CD8-positive, alpha-beta memory T cell (primary cell): Measurements from ENCODE around the gene ANKRD13B. TPM values are rescaled to one million over a fixed set of nuclear protein-coding genes. Genes with fewer than 3 reads are reported as not detected.
A peak's percentile ranks its signal among the peaks of the same experiment; 100 is the strongest.

ENCODE experiments used
- CTCF ChIA-PET: fragments of 350-600 bp; sonication (Branson Sonifier 250); formaldehyde crosslinking; loops from one replicate; lab custom pipeline; 2021; ENCODE audit warnings: antibody characterized with exemption; lab: Charles Lee
- POLR2A ChIA-PET: fragments of 350-600 bp; sonication (Branson Sonifier 250); formaldehyde crosslinking; loops from one replicate; lab custom pipeline; 2021; ENCODE audit warnings: antibody characterized with exemption; lab: Charles Lee
- DNase-seq, 5 donors: peaks; one replicate each; pipeline versions ENCODE4 v3.0.0 to v3.0.0-alpha.2; 2020 to 2022; ENCODE audit warnings: mixed read lengths in 1 of 5
- H3K27ac ChIP-seq: one replicate; pipeline ENCODE4 v1.7.0; 2013; ENCODE audit warnings: low read depth, mild to moderate bottlenecking, low read length, moderate library complexity
- H3K27me3 ChIP-seq: 2 replicates; pipeline ENCODE4 v1.7.0; 2013; ENCODE audit warnings: low read length, mild to moderate bottlenecking; ENCODE audit not compliant: insufficient read depth, poor library complexity, severe bottlenecking
- H3K36me3 ChIP-seq: 2 replicates; pipeline ENCODE4 v1.7.0; 2013; ENCODE audit warnings: mild to moderate bottlenecking, low read length, moderate library complexity; ENCODE audit not compliant: insufficient read depth
- H3K4me1 ChIP-seq: 2 replicates; pipeline ENCODE4 v1.7.0; 2013; ENCODE audit warnings: mild to moderate bottlenecking, low read length, moderate library complexity; ENCODE audit not compliant: insufficient read depth
- H3K4me3 ChIP-seq: 2 replicates; pipeline ENCODE4 v1.7.0; 2013; ENCODE audit warnings: mild to moderate bottlenecking, low read length
- H3K9me3 ChIP-seq: 2 replicates; pipeline ENCODE4 v1.7.0; 2013; ENCODE audit warnings: mild to moderate bottlenecking, low read length
- H3K27ac Mint-ChIP-seq, 8 donors: one replicate each; pipeline ENCODE4 v1.8.0; 2020 to 2021; ENCODE audit warnings: mixed read lengths in 8 of 8, mild to moderate bottlenecking in 6 of 8, inconsistent platforms in 3 of 8, moderate library complexity in 3 of 8
- H3K27me3 Mint-ChIP-seq, 2 donors: one replicate each; pipeline ENCODE4 v1.8.0; 2020 to 2021; ENCODE audit warnings: mixed read lengths in 2 of 2, mild to moderate bottlenecking in 1 of 2, moderate library complexity in 1 of 2
- H3K36me3 Mint-ChIP-seq, 3 donors: one replicate each; pipeline ENCODE4 v1.8.0; 2020 to 2021; ENCODE audit warnings: mixed read lengths in 3 of 3, inconsistent platforms in 1 of 3, mild to moderate bottlenecking in 1 of 3
- H3K4me1 Mint-ChIP-seq, 3 donors: one replicate each; pipeline ENCODE4 v1.8.0; 2020 to 2021; ENCODE audit warnings: mixed read lengths in 3 of 3, inconsistent platforms in 1 of 3, mild to moderate bottlenecking in 1 of 3
- H3K4me3 Mint-ChIP-seq, 7 donors: one replicate each; pipeline ENCODE4 v1.8.0; 2020 to 2021; ENCODE audit warnings: mixed read lengths in 7 of 7, mild to moderate bottlenecking in 6 of 7, moderate library complexity in 4 of 7, inconsistent platforms in 2 of 7
- H3K9me3 Mint-ChIP-seq, 5 donors: one replicate each; pipeline ENCODE4 v1.8.0; 2020 to 2022; ENCODE audit warnings: mixed read lengths in 5 of 5, mild to moderate bottlenecking in 3 of 5, moderate library complexity in 2 of 5, inconsistent platforms in 1 of 5
- polyA plus RNA-seq: library from polyadenylated mRNA; unstranded; fragments of 300-500 nt; fragmentation: Illumina TruSeq; gene quantifications from one replicate; pipeline ENCODE4 v1.2.3, GENCODE V29; 2021
- total RNA-seq, 2 experiments: library from RNA; stranded (reverse); gene quantifications; one replicate each; pipeline ENCODE4 v1.2.3, GENCODE V29; 2021

ANKRD13B gene
- total RNA-seq, result 10 to 100 TPM; 20.8 to 21.8 TPM
- polyA plus RNA-seq, result 0.35 TPM

GRCh38 chr17:29592850-29593551 is at the start of gene ANKRD13B:
ANKRD13B (plus strand) TSS chr17:29593132; CDS start chr17:29593622, 490 bp downstream.
- no peaks in the 10 kb centered on the region for H3K9me3 ChIP-seq
- ChIA-PET CTCF (interaction anchor here (1.2 to 6.2 kb wide), 8 partner anchors 11 to 223 kb away, joined by 3 to 113 read pairs (median 16); partner anchors contain the start of genes ABHD15 and TP53I13), POLR2A (interaction anchor here (0.6 to 2.2 kb wide), 7 partner anchors 9 to 29 kb away, joined by 3 to 20 read pairs (median 8); partner anchors contain the start of genes CORO6 and TP53I13)
- Mint-ChIP-seq H3K9me3 (no peaks in the 10 kb centered on the region), H3K36me3 (peaks cover 0 to 4% (median 1%) of the 10 kb centered on the region in 3 donors), H3K4me3 (peak within 1 kb of the TSS; percentile 76 to 90 (median 87)), H3K27ac (peak within 1 kb of the TSS in 7 of 8 donors; percentile 29 to 85 (median 51)), H3K4me1 (peaks cover 32 to 45% (median 38%) of the 10 kb centered on the region in 3 donors), H3K27me3 (no peaks in the 10 kb centered on the region)
- no peak within 1 kb of the TSS for H3K27ac ChIP-seq
- no peaks in the 10 kb centered on the region for H3K27me3 ChIP-seq
- no peaks in the 10 kb centered on the region for H3K36me3 ChIP-seq
- peaks cover 45% of the 10 kb centered on the region for H3K4me1 ChIP-seq
- DNase-seq, result peak in 1 of 5 donors; percentile 25
- peak within 1 kb of the TSS; percentile 43 for H3K4me3 ChIP-seq

GRCh38 chr17:29544066-29544465 is 48.9 kb upstream of the ANKRD13B start:
- H3K27ac Mint-ChIP-seq, result no peak overlapping the region
- peaks cover 20% of the 10 kb centered on the region for H3K36me3 ChIP-seq

GRCh38 chr17:29546085-29546484 is 46.8 kb upstream of the ANKRD13B start:
- ChIA-PET POLR2A (no interaction called here), CTCF (interaction anchor here (0.7 to 0.9 kb wide), 2 partner anchors 9 to 176 kb away, joined by 3 to 6 read pairs; no protein-coding TSS in a partner anchor)
- H3K4me3 ChIP-seq, result no peak overlapping the region
- Mint-ChIP-seq H3K27ac (no peak overlapping the region), H3K36me3 (peaks cover 10 to 40% (median 11%) of the 10 kb centered on the region in 3 donors), H3K4me3 (no peak overlapping the region), H3K4me1 (peaks cover 15 to 23% (median 22%) of the 10 kb centered on the region in 3 donors), H3K27me3 (no peaks in the 10 kb centered on the region), H3K9me3 (no peaks in the 10 kb centered on the region)
- no peaks in the 10 kb centered on the region for H3K9me3 ChIP-seq
- DNase-seq, result no peak
- no peak overlapping the region for H3K27ac ChIP-seq
- peaks cover 4% of the 10 kb centered on the region for H3K4me1 ChIP-seq
- H3K36me3 ChIP-seq, result peaks cover 20% of the 10 kb centered on the region
- H3K27me3 ChIP-seq, result no peaks in the 10 kb centered on the region

More at GRCh38 chr17:29544066-29544465, 48.9 kb upstream of the ANKRD13B start:
- Histone ChIP-seq H3K9me3 (no peaks in the 10 kb centered on the region), H3K27ac (no peak overlapping the region), H3K27me3 (no peaks in the 10 kb centered on the region), H3K4me1 (peaks cover 2% of the 10 kb centered on the region), H3K4me3 (no peak overlapping the region)
- no peak overlapping the region for H3K4me3 Mint-ChIP-seq
- ChIA-PET POLR2A (no interaction called here), CTCF (no interaction called here)
- DNase-seq, result no peak
- H3K4me1 Mint-ChIP-seq, result peaks cover 11 to 18% (median 15%) of the 10 kb centered on the region in 3 donors
- H3K27me3 Mint-ChIP-seq, result no peaks in the 10 kb centered on the region
- peaks cover 11 to 53% (median 12%) of the 10 kb centered on the region in 3 donors for H3K36me3 Mint-ChIP-seq
- H3K9me3 Mint-ChIP-seq, result no peaks in the 10 kb centered on the region

GRCh38 chr17:29546830-29547229 is 46.1 kb upstream of the ANKRD13B start:
- no peaks in the 10 kb centered on the region for H3K27me3 Mint-ChIP-seq
- H3K36me3 Mint-ChIP-seq, result peaks cover 10 to 40% (median 11%) of the 10 kb centered on the region in 3 donors
- H3K4me1 Mint-ChIP-seq, result peaks cover 15 to 23% (median 22%) of the 10 kb centered on the region in 3 donors
- H3K9me3 ChIP-seq, result no peaks in the 10 kb centered on the region
- H3K27ac ChIP-seq, result no peak overlapping the region
- CTCF ChIA-PET, result no interaction called here
- H3K36me3 ChIP-seq, result peaks cover 20% of the 10 kb centered on the region
- no peak overlapping the region for H3K4me3 ChIP-seq
- no peak for DNase-seq
- peak overlapping the region in 4 of 8 donors; percentile 0 to 86 (median 61) for H3K27ac Mint-ChIP-seq
- H3K4me1 ChIP-seq, result peaks cover 4% of the 10 kb centered on the region
- POLR2A ChIA-PET, result no interaction called here
- no peak overlapping the region for H3K4me3 Mint-ChIP-seq
- H3K27me3 ChIP-seq, result no peaks in the 10 kb centered on the region
- H3K9me3 Mint-ChIP-seq, result no peaks in the 10 kb centered on the region

- Mint-ChIP-seq H3K27ac (peak overlapping the region in 2 of 8 donors; percentile 6 to 36), H3K9me3 (no peaks in the 10 kb centered on the region), H3K36me3 (peaks cover 0 to 17% (median 0%) of the 10 kb centered on the region in 3 donors), H3K4me1 (peaks cover 15 to 25% (median 23%) of the 10 kb centered on the region in 3 donors), H3K27me3 (no peaks in the 10 kb centered on the region), H3K4me3 (no peak overlapping the region)
- Histone ChIP-seq H3K9me3 (no peaks in the 10 kb centered on the region), H3K4me1 (peaks cover 4% of the 10 kb centered on the region), H3K27me3 (no peaks in the 10 kb centered on the region), H3K27ac (no peak overlapping the region), H3K4me3 (no peak overlapping the region), H3K36me3 (peaks cover 1% of the 10 kb centered on the region)
- ChIA-PET POLR2A (no interaction called here), CTCF (interaction anchor here (2.3 kb wide), 1 partner anchor 179 kb away, joined by 9 read pairs; no protein-coding TSS in a partner anchor)
- no peak for DNase-seq
These were observed 43.6 kb upstream of the ANKRD13B start for GRCh38 chr17:29549177-29549923.

DNA sequence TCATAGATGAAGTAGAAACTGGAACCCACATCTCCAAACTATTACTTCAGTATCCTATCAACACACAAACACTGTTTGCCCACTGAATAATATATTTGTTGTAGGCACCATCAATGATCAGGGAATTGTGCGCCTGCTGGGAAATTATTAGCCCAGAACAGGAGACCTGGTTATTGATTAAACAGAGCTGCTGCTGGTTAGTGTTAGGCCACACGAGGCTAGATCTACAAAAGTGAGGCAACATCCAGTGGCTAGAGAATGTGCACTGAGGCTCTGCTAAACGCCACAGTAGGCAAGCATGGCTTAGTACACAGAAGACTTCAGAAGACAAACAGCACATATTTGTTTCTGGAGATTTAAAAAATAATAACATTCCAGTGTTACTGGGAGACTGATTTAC is 37.1 kb upstream of the ANKRD13B start:
- Histone ChIP-seq H3K9me3 (no peaks in the 10 kb centered on the region), H3K4me1 (peaks cover 11% of the 10 kb centered on the region), H3K27ac (no peak overlapping the region), H3K27me3 (no peaks in the 10 kb centered on the region), H3K4me3 (no peak overlapping the region), H3K36me3 (no peaks in the 10 kb centered on the region)
- no peaks in the 10 kb centered on the region for H3K9me3 Mint-ChIP-seq
- DNase-seq, result no peak
- peak overlapping the region in 2 of 8 donors; percentile 11 to 26 for H3K27ac Mint-ChIP-seq
- peak overlapping the region in 1 of 7 donors; percentile 23 for H3K4me3 Mint-ChIP-seq
- POLR2A ChIA-PET, result no interaction called here
- no peaks in the 10 kb centered on the region for H3K27me3 Mint-ChIP-seq
- H3K4me1 Mint-ChIP-seq, result peaks cover 22 to 32% (median 30%) of the 10 kb centered on the region in 3 donors
- CTCF ChIA-PET, result interaction anchor here (1.0 to 3.2 kb wide), 4 partner anchors 9 to 186 kb away, joined by 4 to 11 read pairs (median 8); partner anchors contain the start of gene ABHD15
- H3K36me3 Mint-ChIP-seq, result peaks cover 0 to 8% (median 2%) of the 10 kb centered on the region in 3 donors

- no peaks in the 10 kb centered on the region for H3K9me3 Mint-ChIP-seq
- H3K4me1 Mint-ChIP-seq, result peaks cover 36 to 46% (median 43%) of the 10 kb centered on the region in 3 donors
- Histone ChIP-seq H3K27me3 (no peaks in the 10 kb centered on the region), H3K4me3 (no peak overlapping the region), H3K9me3 (no peaks in the 10 kb centered on the region), H3K27ac (no peak overlapping the region), H3K36me3 (peaks cover 2% of the 10 kb centered on the region), H3K4me1 (peaks cover 15% of the 10 kb centered on the region)
- ChIA-PET CTCF (interaction anchor here (1.0 to 2.6 kb wide), 6 partner anchors 9 to 61 kb away, joined by 3 to 9 read pairs (median 4); partner anchors contain the start of genes ABHD15 and ANKRD13B), POLR2A (interaction anchor here (0.9 kb wide), 1 partner anchor 10 kb away, joined by 6 read pairs; the partner anchor contains the start of gene ABHD15)
- DNase-seq, result no peak
- peak overlapping the region in 3 of 7 donors; percentile 8 to 17 (median 11) for H3K4me3 Mint-ChIP-seq
- peaks cover 0 to 20% (median 5%) of the 10 kb centered on the region in 3 donors for H3K36me3 Mint-ChIP-seq
- H3K27me3 Mint-ChIP-seq, result no peaks in the 10 kb centered on the region
- H3K27ac Mint-ChIP-seq, result peak overlapping the region in 7 of 8 donors; percentile 64 to 90 (median 82)
These were observed 35.7 kb upstream of the ANKRD13B start for GRCh38 chr17:29557085-29557738.
